Transverse colon (tissue), 4 donors: ENCODE results near the gene SLC4A2. TPM values are rescaled to one million over a fixed set of nuclear protein-coding genes. Genes with fewer than 3 reads are reported as not detected.
A peak's percentile ranks its signal among the peaks of the same experiment; 100 is the strongest.

ENCODE experiments used
- DNase-seq: peaks from one replicate; pipeline ENCODE4 v3.0.0-alpha.2; 2019
- H3K27ac ChIP-seq, 4 donors: fragments of 200-600 bp; sonication (generic); 2 replicates each; pipeline ENCODE4 v1.5.1; 2016 to 2018; ENCODE audit warnings: inconsistent platforms in 4 of 4
- H3K27me3 ChIP-seq: fragments of 200-600 bp; sonication (generic); 2 replicates; pipeline ENCODE4 v1.5.1; 2017; ENCODE audit warnings: inconsistent platforms
- H3K36me3 ChIP-seq, 4 donors: fragments of 200-600 bp; sonication (generic); 2 replicates each; pipeline ENCODE4 v1.5.1; 2017 to 2019; ENCODE audit warnings: inconsistent platforms in 4 of 4
- H3K4me1 ChIP-seq, 4 donors: fragments of 200-600 bp; sonication (generic); 2 replicates each; pipeline ENCODE4 v1.5.1; 2017 to 2020; ENCODE audit warnings: inconsistent platforms in 4 of 4
- H3K4me3 ChIP-seq, 4 donors: fragments of 200-600 bp; sonication (generic); 1 replicate in 1 of 4; 2 replicates in 3 of 4; pipeline versions ENCODE4 v1.5.1 to v1.6.1; 2017 to 2019; ENCODE audit warnings: inconsistent platforms in 4 of 4
- H3K9me3 ChIP-seq, 2 donors: fragments of 200-600 bp; sonication (generic); 2 replicates each; pipeline ENCODE4 v1.5.1; 2017 to 2019; ENCODE audit warnings: inconsistent platforms in 2 of 2
- EP300 ChIP-seq: sonication (generic); formaldehyde crosslinking; IDR thresholded peaks from one replicate; pipeline ENCODE4 v1.6.1; 2017; ENCODE audit warnings: antibody characterized with exemption, low read depth
- POLR2A ChIP-seq: fragments of 450-650 bp; IDR thresholded peaks from one replicate; pipeline ENCODE4 v1.6.1; 2016; ENCODE audit warnings: antibody characterized with exemption, mild to moderate bottlenecking, moderate library complexity
- POLR2AphosphoS5 ChIP-seq, 3 donors: sonication (generic); formaldehyde crosslinking; IDR thresholded peaks; one replicate each; pipeline ENCODE4 v1.6.1; 2016; ENCODE audit warnings: antibody characterized with exemption in 3 of 3
- WGBS, 2 donors: methylation state at CpG; one replicate each; pipeline ENCODE4 v1.1.5; 2018; ENCODE audit warnings: low coverage in 1 of 2; 5-methylcytosine and 5-hydroxymethylcytosine counted together
- in situ Hi-C, 4 donors: fragments of 200-750 bp; cut with MboI; loops; one replicate each; pipeline versions ENCODE4 v1.15.0 to v1.15.1; 2017; ENCODE audit warnings: low sequenced_read_pairs in 3 of 4, low pct_ligation_motif_present in 1 of 4, low pct_unique_long_range_greater_than_20kb in 1 of 4
- intact Hi-C: fragments of 100-400 bp; cut with DNase I; formaldehyde crosslinking; loops from one replicate; pipeline ENCODE4 v1.15.1; 2023; ENCODE audit warnings: low total_unique reads
- total RNA-seq, 4 donors: library from RNA; depleted of rRNA; stranded (reverse); fragments of >200 nt; gene quantifications; one replicate each; pipeline ENCODE4 v1.1.0, GENCODE V29; 2016
- TF ChIP-seq, protein P1 (sequence below), 5 experiments: fragments of 200-600 bp in 3 of 5; fragments of 450-650 bp in 2 of 5; sonication (generic) in 3 of 5; IDR thresholded peaks; 1 replicate in 2 of 5; 2 replicates in 3 of 5; pipeline ENCODE4 v1.5.1; 2016 to 2017; ENCODE audit warnings: antibody characterized with exemption in 5 of 5, inconsistent platforms in 3 of 5, mild to moderate bottlenecking in 2 of 5, moderate library complexity in 1 of 5

The SLC4A2 gene
- total RNA-seq, 4 donors from 2014 or later, result 61.7 to 464 (median 83.2) TPM

DNA sequence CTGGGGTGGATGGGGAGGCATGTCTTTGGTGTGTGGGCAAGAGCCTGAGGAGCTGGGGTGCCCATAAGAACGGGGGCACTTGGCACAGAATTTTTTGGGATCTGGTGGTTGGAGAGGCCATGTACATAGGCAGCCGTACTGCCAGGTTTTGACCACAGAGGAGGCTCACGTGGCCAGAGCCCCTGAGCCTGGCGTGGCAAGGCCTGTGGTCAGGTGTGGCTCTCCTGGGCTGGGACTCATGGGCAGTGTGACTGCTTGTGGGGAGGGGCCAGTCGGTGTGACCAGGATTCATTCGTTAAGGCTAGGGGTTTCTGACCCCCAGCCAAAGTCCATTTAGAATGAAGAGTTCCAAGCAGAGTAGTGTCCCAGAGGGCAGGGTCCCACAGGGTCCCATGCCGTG is 65.1 kb downstream of the SLC4A2 start:
- Histone ChIP-seq H3K9me3 (no peaks in the 10 kb centered on the region), H3K4me1 (peaks cover 0 to 25% (median 19%) of the 10 kb centered on the region in 4 donors), H3K36me3 (peaks cover 0 to 16% (median 6%) of the 10 kb centered on the region in 4 donors), H3K27me3 (no peaks in the 10 kb centered on the region), H3K4me3 (no peak overlapping the region), H3K27ac (no peak overlapping the region)
- TF ChIP-seq POLR2AphosphoS5 (IDR thresholded peaks at IDR 0.05), result no peak
- TF ChIP-seq, protein P1, sequence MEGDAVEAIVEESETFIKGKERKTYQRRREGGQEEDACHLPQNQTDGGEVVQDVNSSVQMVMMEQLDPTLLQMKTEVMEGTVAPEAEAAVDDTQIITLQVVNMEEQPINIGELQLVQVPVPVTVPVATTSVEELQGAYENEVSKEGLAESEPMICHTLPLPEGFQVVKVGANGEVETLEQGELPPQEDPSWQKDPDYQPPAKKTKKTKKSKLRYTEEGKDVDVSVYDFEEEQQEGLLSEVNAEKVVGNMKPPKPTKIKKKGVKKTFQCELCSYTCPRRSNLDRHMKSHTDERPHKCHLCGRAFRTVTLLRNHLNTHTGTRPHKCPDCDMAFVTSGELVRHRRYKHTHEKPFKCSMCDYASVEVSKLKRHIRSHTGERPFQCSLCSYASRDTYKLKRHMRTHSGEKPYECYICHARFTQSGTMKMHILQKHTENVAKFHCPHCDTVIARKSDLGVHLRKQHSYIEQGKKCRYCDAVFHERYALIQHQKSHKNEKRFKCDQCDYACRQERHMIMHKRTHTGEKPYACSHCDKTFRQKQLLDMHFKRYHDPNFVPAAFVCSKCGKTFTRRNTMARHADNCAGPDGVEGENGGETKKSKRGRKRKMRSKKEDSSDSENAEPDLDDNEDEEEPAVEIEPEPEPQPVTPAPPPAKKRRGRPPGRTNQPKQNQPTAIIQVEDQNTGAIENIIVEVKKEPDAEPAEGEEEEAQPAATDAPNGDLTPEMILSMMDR (IDR thresholded peaks at IDR 0.05), result no peak
- no peak for TF ChIP-seq EP300
- TF ChIP-seq POLR2A, result no peak
- in situ Hi-C loops, result loop anchor here in 1 of 4 donors (10.0 kb wide), 1 partner anchor 50 kb away; no protein-coding TSS in a partner anchor
- no peak for DNase-seq
- 88% methylated on average over 7 of the region's 7 CpGs; no CpG with 5 or more reads in 1 of the 2 donors for WGBS, 2 donors
- intact Hi-C loops, result loop anchor here (5.0 to 10.0 kb wide), 2 partner anchors 43 to 180 kb away; partner anchors contain the start of gene GBX1

DNA sequence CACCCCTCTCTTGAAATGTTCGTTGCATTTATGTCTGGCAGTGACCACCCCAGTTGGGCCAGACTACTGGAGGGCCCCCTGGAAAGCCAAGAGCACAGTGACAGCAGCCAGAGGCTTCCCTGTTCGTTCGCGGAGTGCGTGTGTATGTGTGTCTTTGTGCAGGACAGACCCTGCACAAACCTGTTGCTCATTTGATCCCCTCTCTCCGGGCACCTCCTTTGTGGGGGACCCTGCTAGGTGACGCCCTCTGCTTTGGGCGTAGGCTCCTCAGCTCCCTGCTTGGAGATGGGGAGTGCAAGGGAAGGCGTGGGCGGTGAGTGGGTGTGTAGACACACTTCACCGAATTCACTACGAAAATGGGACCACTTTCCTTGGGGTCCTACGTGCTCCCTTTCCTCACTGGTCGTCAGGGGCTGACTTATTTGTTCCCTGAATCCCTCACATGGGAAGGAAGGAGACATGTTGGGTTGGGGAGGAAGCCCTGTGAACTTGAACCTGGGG is 65.6 kb downstream of the SLC4A2 start:
- intact Hi-C loops, result loop anchor here (5.0 to 10.0 kb wide), 2 partner anchors 42 to 180 kb away; partner anchors contain the start of gene GBX1
- peak overlapping the region in 2 of 4 donors; percentile 73 to 80 for H3K27ac ChIP-seq
- in situ Hi-C loops, result loop anchor here in 2 of 4 donors (5.0 to 10.0 kb wide), 2 partner anchors 47 to 50 kb away; no protein-coding TSS in a partner anchor
- H3K4me1 ChIP-seq, result peaks cover 0 to 25% (median 19%) of the 10 kb centered on the region in 4 donors
- H3K36me3 ChIP-seq, result peaks cover 0 to 13% (median 6%) of the 10 kb centered on the region in 4 donors
- H3K27me3 ChIP-seq, result no peaks in the 10 kb centered on the region
- WGBS, 2 donors, result 83% methylated on average over 14 of the region's 14 CpGs; no CpG with 5 or more reads in 1 of the 2 donors
- H3K9me3 ChIP-seq, result no peaks in the 10 kb centered on the region
- TF ChIP-seq EP300, result no peak
- H3K4me3 ChIP-seq, result peak overlapping the region in 1 of 4 donors; percentile 49
- no peak for DNase-seq

DNA sequence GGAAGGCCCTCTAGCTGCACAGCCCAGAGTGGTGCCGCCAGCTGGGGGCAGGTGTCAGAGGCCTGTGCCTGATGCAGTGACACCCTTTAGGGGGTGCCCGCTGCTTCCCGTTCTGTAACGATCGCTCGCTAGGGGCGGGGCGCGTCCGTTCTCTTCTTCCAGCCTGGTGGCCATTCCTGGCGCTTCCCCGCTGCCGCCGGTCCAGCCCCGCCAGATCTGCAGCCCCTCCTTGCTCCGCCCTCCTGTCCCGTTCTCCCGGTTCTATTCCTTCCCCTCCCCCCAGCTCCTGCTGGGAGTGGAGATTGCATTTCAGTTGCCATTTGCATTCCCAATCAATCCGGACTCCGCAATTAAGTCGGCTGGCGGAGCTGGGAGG is 66.1 kb downstream of the SLC4A2 start:
- in situ Hi-C loops (loop anchor here in 2 of 4 donors (5.0 to 10.0 kb wide), 2 partner anchors 47 to 49 kb away; no protein-coding TSS in a partner anchor), intact Hi-C loops (loop anchor here (10.0 kb wide), 1 partner anchor 179 kb away; no protein-coding TSS in a partner anchor)
- H3K27me3 ChIP-seq, result no peaks in the 10 kb centered on the region
- peak overlapping the region in 3 of 4 donors; percentile 36 to 49 (median 40) for H3K4me3 ChIP-seq
- 48% methylated on average over 22 of the region's 22 CpGs; no CpG with 5 or more reads in 1 of the 2 donors for WGBS, 2 donors
- H3K36me3 ChIP-seq, result peaks cover 0 to 10% (median 4%) of the 10 kb centered on the region in 4 donors
- peaks cover 0 to 25% (median 19%) of the 10 kb centered on the region in 4 donors for H3K4me1 ChIP-seq
- H3K9me3 ChIP-seq, result no peaks in the 10 kb centered on the region
- TF ChIP-seq POLR2AphosphoS5 (IDR thresholded peaks at IDR 0.05) (peak in 1 of 3 donors; percentile 17), EP300 (no peak), POLR2A (no peak)
- TF ChIP-seq, protein P1 (IDR thresholded peaks at IDR 0.05), result peak in 4 of 5 experiments; percentile 25 to 49 (median 30)
- peak overlapping the region; percentile 9 to 80 (median 70) for H3K27ac ChIP-seq
- DNase-seq, result peak; percentile 64

DNA sequence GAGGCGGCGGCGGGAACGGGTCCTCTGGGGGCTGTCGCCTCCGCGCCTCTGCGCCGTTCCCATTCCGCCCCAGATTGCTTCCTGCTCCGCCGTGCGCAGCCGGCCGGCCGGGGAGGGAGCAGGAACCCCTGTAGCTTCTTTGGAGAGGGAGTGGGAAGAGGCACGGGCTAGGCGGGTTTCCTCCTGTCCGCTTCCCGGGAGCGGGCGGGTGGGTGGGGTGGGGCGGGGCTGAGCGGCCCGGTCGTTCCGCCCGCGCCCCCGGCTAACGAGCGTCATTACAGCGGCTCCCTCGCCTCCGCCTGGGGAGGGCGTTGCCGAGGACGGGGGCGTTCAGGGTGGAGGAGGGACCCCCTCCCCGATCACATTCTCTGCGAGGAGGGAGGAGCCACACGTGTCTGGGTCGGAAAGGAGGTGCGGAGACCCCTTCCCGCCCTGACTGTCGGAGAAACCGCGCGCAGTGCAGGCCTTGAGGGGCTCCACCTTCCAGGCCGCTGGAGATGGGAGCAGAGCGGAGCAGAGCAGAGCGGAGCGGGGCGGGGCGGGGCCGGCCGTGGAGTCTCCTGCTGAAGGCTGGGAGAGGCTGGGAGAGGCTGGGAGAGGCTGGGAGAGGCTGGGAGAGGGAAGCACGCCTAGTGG is 66.6 kb downstream of the SLC4A2 start:
- H3K9me3 ChIP-seq, result no peaks in the 10 kb centered on the region
- in situ Hi-C loops, result loop anchor here in 2 of 4 donors (5.0 to 10.0 kb wide), 2 partner anchors 46 to 49 kb away; no protein-coding TSS in a partner anchor
- H3K27ac ChIP-seq, result peak overlapping the region; percentile 9 to 80 (median 70)
- DNase-seq, result peak; percentile 60
- intact Hi-C loops, result loop anchor here (10.0 kb wide), 1 partner anchor 179 kb away; no protein-coding TSS in a partner anchor
- H3K4me3 ChIP-seq, result peak overlapping the region in 3 of 4 donors; percentile 36 to 49 (median 40)
- TF ChIP-seq POLR2AphosphoS5 (IDR thresholded peaks at IDR 0.05) (no peak), EP300 (no peak), POLR2A (no peak)
- TF ChIP-seq, protein P1 (IDR thresholded peaks at IDR 0.05), result no peak
- no peaks in the 10 kb centered on the region for H3K27me3 ChIP-seq
- H3K36me3 ChIP-seq, result peaks cover 0 to 10% (median 4%) of the 10 kb centered on the region in 4 donors
- 40% methylated on average over 58 of the region's 58 CpGs; no CpG with 5 or more reads in 1 of the 2 donors for WGBS, 2 donors
- peaks cover 0 to 25% (median 19%) of the 10 kb centered on the region in 4 donors for H3K4me1 ChIP-seq

Other genes starting within 250 kb of the SLC4A2 start
- gene AOC1, start 207.1 kb upstream of the SLC4A2 start, total RNA-seq, result 100 to 1,000 TPM; 143 to 687 (median 427) TPM
- 10 to 100 TPM in 3 of 4 donors, 1 to 10 TPM in 1; 9.5 to 39.0 (median 19.3) TPM for gene KCNH2, start 81.3 kb upstream of the SLC4A2 start, total RNA-seq
- 10 to 100 TPM in 2 of 4 donors, 1 to 10 TPM in 2; 2.5 to 34.2 (median 7.0) TPM for gene NOS3, start 68.6 kb upstream of the SLC4A2 start, total RNA-seq
- gene ATG9B, start 35.1 kb upstream of the SLC4A2 start, total RNA-seq, result 1 to 10 TPM in 1 of 4 donors, not detected in 3; 1.1 TPM
- gene ABCB8, start 31.1 kb upstream of the SLC4A2 start, total RNA-seq, result 10 to 100 TPM; 33.3 to 76.4 (median 51.4) TPM
- 1 to 10 TPM; 2.6 to 4.3 (median 3.1) TPM for gene ASIC3, start 11.1 kb upstream of the SLC4A2 start, total RNA-seq
- gene CDK5, start 1.7 kb upstream of the SLC4A2 start, total RNA-seq, result 10 to 100 TPM in 3 of 4 donors, 1 to 10 TPM in 1; 1.1 to 33.8 (median 10.7) TPM
- gene FASTK, start 21.2 kb downstream of the SLC4A2 start, total RNA-seq, result 100 to 1,000 TPM; 121 to 241 (median 144) TPM
- 100 to 1,000 TPM in 1 of 4 donors, 10 to 100 TPM in 3; 67.5 to 105 (median 85.9) TPM for gene TMUB1, start 23.9 kb downstream of the SLC4A2 start, total RNA-seq
- gene AGAP3, start 26.9 kb downstream of the SLC4A2 start, total RNA-seq, result 10 to 100 TPM; 54.9 to 74.4 (median 63.8) TPM
- not detected for gene GBX1, start 108.1 kb downstream of the SLC4A2 start, total RNA-seq
- gene ASB10, start 127.7 kb downstream of the SLC4A2 start, total RNA-seq, result not detected
- not detected for gene H2BK1, start 150.9 kb downstream of the SLC4A2 start, total RNA-seq
- 10 to 100 TPM in 3 of 4 donors, 1 to 10 TPM in 1; 10.0 to 30.8 (median 27.8) TPM for gene ABCF2, start 167.6 kb downstream of the SLC4A2 start, total RNA-seq
- 100 to 1,000 TPM in 1 of 4 donors, 10 to 100 TPM in 3; 48.4 to 104 (median 50.9) TPM for gene CHPF2, start 172.9 kb downstream of the SLC4A2 start, total RNA-seq
- 10 to 100 TPM in 2 of 4 donors, 1 to 10 TPM in 2; 6.6 to 19.1 (median 9.9) TPM for gene SMARCD3, start 189.1 kb downstream of the SLC4A2 start, total RNA-seq